H1 (cell line): Measurements from ENCODE around the gene JPH3. TPM values are rescaled to one million over a fixed set of nuclear protein-coding genes. Genes with fewer than 3 reads are reported as not detected.

Experiments used
- ATF3 ChIP-seq: IDR thresholded peaks from 2 replicates; pipeline ENCODE4 v1.6.1; 2011; ENCODE audit warnings: low read depth, mild to moderate bottlenecking, low read length; ENCODE audit not compliant: insufficient read depth
- CHD7 ChIP-seq: fragments of 300-600 bp; sonication (generic); IDR thresholded peaks from 2 replicates; pipeline ENCODE4 v1.7.1; 2012; ENCODE audit warnings: low read length, moderate library complexity, mild to moderate bottlenecking, inconsistent platforms; ENCODE audit not compliant: insufficient replicate concordance
- E2F6 ChIP-seq: IDR thresholded peaks from 2 replicates; pipeline ENCODE4 v1.6.1; 2012; ENCODE audit warnings: inconsistent platforms
- POLR2AphosphoS5 ChIP-seq: IDR thresholded peaks from 2 replicates; pipeline ENCODE4 v1.6.1; 2011; ENCODE audit warnings: low read depth, low read length
- RNF2 ChIP-seq: fragments of 200-900, 300-1000 bp; sonication (generic); IDR thresholded peaks from 2 replicates; pipeline ENCODE4 v1.7.1; 2016; ENCODE audit warnings: borderline replicate concordance, low read depth, mild to moderate bottlenecking, antibody characterized with exemption, low read length; ENCODE audit not compliant: poor library complexity, severe bottlenecking; ENCODE audit errors: missing control alignments
- SP4 ChIP-seq: IDR thresholded peaks from 2 replicates; pipeline ENCODE4 v1.6.1; 2012; ENCODE audit warnings: low read length, inconsistent platforms
- TAF7 ChIP-seq: optimal IDR thresholded peaks from 2 replicates; pipeline ENCODE3; 2011; ENCODE audit warnings: low read depth, mild to moderate bottlenecking, inconsistent platforms, low read length, moderate library complexity, borderline replicate concordance
- polyA plus RNA-seq, 7 experiments: library from polyadenylated mRNA; depleted of rRNA in 3 of 7; stranded (reverse) in 5 of 7; unstranded in 2 of 7; fragments of >200 nt in 5 of 7; fragments of 200-250 nt in 2 of 7; gene quantifications; 1 replicate in 5 of 7; 2 replicates in 1 of 7; 4 replicates in 1 of 7; pipeline versions ENCODE4 v1.2.1 to v1.2.3, GENCODE V29; 2011 to 2013; ENCODE audit warnings: missing spikeins in 2 of 7, mixed read lengths in 2 of 7
- total RNA-seq: library from RNA; stranded (reverse); fragmentation: NEBNext Ultra II Directional; extraction: Animal tissue kit (Norgen Biotek cat#: 25700); gene quantifications from 2 replicates; pipeline ENCODE4 v1.2.1, GENCODE V29; 2021

Gene JPH3
- total and polyA plus RNA-seq, 2 of the 8 experiments (the other 6 are each of a cell fraction or from before 2014, with no cell fraction given), result 10.3 to 28.3 TPM

GRCh38 chr16:87618216-87618615 is 15.9 kb downstream of the JPH3 start (continued):
- TF ChIP-seq ATF3 (no peak), RNF2 (no peak), POLR2AphosphoS5 (no peak), E2F6 (no peak), TAF7 (no peak), CHD7 (no peak), SP4 (no peak)
- TF ChIP-seq, all 59 proteins: peak for 0
